K562 (cell line): ENCODE results near the gene ECT2.

Experiments
- CTCF ChIP-seq, 3 experiments: IDR thresholded peaks in 2 of 3; conservative IDR thresholded peaks in 1 of 3; 2 replicates each; pipeline ENCODE4 v1.5.1; 2011 to 2012; ENCODE audit warnings: low read length in 3 of 3, mild to moderate bottlenecking in 3 of 3, control low read depth in 2 of 3, improper control_type of control experiment in 1 of 3, inconsistent platforms in 1 of 3, low read depth in 1 of 3, mixed read lengths in 1 of 3, moderate library complexity in 1 of 3; ENCODE audit not compliant: insufficient read depth in 2 of 3
- ELF4 ChIP-seq: fragments of 450-650 bp; formaldehyde crosslinking; IDR thresholded peaks from 2 replicates; pipeline ENCODE4 v1.4.0; 2022; ENCODE audit warnings: missing genetic modification characterization
- FOXM1 ChIP-seq, 2 experiments: fragments of 450-650 bp in 1 of 2; sonication (generic) in 1 of 2; formaldehyde crosslinking in 1 of 2; IDR thresholded peaks; 2 replicates each; pipeline versions ENCODE4 v1.6.1 to v1.9.0; 2017 to 2022; ENCODE audit warnings: low read depth in 2 of 2, mild to moderate bottlenecking in 2 of 2, missing genetic modification reagents in 1 of 2, moderate library complexity in 1 of 2
- REST ChIP-seq, 2 experiments: fragments of 450-650 bp; formaldehyde crosslinking in 1 of 2; IDR thresholded peaks; 2 replicates each; pipeline versions ENCODE4 v1.4.0 to v1.6.1; 2014 to 2020; ENCODE audit warnings: mild to moderate bottlenecking in 2 of 2, borderline replicate concordance in 1 of 2, low read depth in 1 of 2
- SNIP1 ChIP-seq: fragments of 450-650 bp; IDR thresholded peaks from 2 replicates; pipeline ENCODE4 v1.7.1; 2017; ENCODE audit warnings: low read depth, mild to moderate bottlenecking
- ZNF717 ChIP-seq: fragments of 250-450 bp; sonication (Bioruptor Pico); IDR thresholded peaks from 2 replicates; pipeline ENCODE4 v1.5.0; 2021
- TF ChIP-seq, protein P1 (sequence below): sonication (generic); formaldehyde crosslinking; IDR thresholded peaks from 2 replicates; pipeline ENCODE4 v1.8.1; 2023; ENCODE audit warnings: mild to moderate bottlenecking, missing genetic modification reagents, moderate library complexity

- TF ChIP-seq FOXM1 (IDR thresholded peaks at IDR 0.05; ENCODE audit: low read depth) = no peak
- no peak for TF ChIP-seq FOXM1 (CRISPR knock-in tag; IDR thresholded peaks at IDR 0.05; ENCODE audit: low read depth)
- TF ChIP-seq SNIP1 = no peak
- TF ChIP-seq ELF4 (CRISPR knock-in tag) = no peak
- no peak for TF ChIP-seq ZNF717 (CRISPR knock-in tag)
- no peak for TF ChIP-seq CTCF (IDR thresholded peaks at IDR 0.05 in 2 of 3, conservative IDR thresholded peaks at IDR 0.05 in 1 of 3; ENCODE audit: insufficient read depth in 2 of 3, low read depth in 1 of 3, low read length in 3 of 3)
- TF ChIP-seq, protein P1, sequence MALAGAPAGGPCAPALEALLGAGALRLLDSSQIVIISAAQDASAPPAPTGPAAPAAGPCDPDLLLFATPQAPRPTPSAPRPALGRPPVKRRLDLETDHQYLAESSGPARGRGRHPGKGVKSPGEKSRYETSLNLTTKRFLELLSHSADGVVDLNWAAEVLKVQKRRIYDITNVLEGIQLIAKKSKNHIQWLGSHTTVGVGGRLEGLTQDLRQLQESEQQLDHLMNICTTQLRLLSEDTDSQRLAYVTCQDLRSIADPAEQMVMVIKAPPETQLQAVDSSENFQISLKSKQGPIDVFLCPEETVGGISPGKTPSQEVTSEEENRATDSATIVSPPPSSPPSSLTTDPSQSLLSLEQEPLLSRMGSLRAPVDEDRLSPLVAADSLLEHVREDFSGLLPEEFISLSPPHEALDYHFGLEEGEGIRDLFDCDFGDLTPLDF (CRISPR knock-in tag) = no peak
- no peak for TF ChIP-seq REST (IDR thresholded peaks at IDR 0.05; ENCODE audit: borderline replicate concordance)
- TF ChIP-seq REST (CRISPR knock-in tag; IDR thresholded peaks at IDR 0.05; ENCODE audit: low read depth) = no peak
Observed at GRCh38 chr3:172787746-172788145, 37.2 kb downstream of the ECT2 start.
